ENCODE results near the gene SIK2. TPM values are rescaled to one million over a fixed set of nuclear protein-coding genes. Genes with fewer than 3 reads are reported as not detected.

Gene SIK2
- total RNA-seq, 1 donor from 2014 or later, result 10.0 TPM

GRCh38 chr11:111659201-111660115 is 57.2 kb downstream of the SIK2 start:
- no peak for DNase-seq
- TF ChIP-seq CTCF (IDR thresholded peaks at IDR 0.05), result no peak
- intact Hi-C loops (cut with micrococcal nuclease), result no loop called here
- no peak for ATAC-seq (ENCODE audit: low read depth)
- Mint-ChIP-seq H3K9me3 (no peaks in the 10 kb centered on the region), H3K27me3 (no peaks in the 10 kb centered on the region), H3K4me1 (no peaks in the 10 kb centered on the region), H3K36me3 (ENCODE audit: low read depth) (peaks cover 7% of the 10 kb centered on the region), H3K27ac (no peak overlapping the region), H3K4me3 (no peak overlapping the region)
- ChIA-PET POLR2A (no interaction called here), CTCF (no interaction called here)

- ChIA-PET POLR2A (no interaction called here), CTCF (no interaction called here)
- Mint-ChIP-seq H3K27ac (no peak overlapping the region), H3K4me3 (no peak overlapping the region), H3K36me3 (ENCODE audit: low read depth) (peaks cover 7% of the 10 kb centered on the region), H3K9me3 (no peaks in the 10 kb centered on the region), H3K27me3 (no peaks in the 10 kb centered on the region), H3K4me1 (no peaks in the 10 kb centered on the region)
- ATAC-seq (ENCODE audit: low read depth), result no peak
- DNase-seq, result no peak
- intact Hi-C loops (cut with micrococcal nuclease), result no loop called here
- no peak for TF ChIP-seq CTCF (IDR thresholded peaks at IDR 0.05)
Measured at GRCh38 chr11:111660822-111661221, 58.6 kb downstream of the SIK2 start.

- Mint-ChIP-seq H3K36me3 (ENCODE audit: low read depth) (peaks cover 7% of the 10 kb centered on the region), H3K4me1 (no peaks in the 10 kb centered on the region), H3K27ac (no peak overlapping the region), H3K9me3 (no peaks in the 10 kb centered on the region), H3K27me3 (no peaks in the 10 kb centered on the region), H3K4me3 (no peak overlapping the region)
- intact Hi-C loops (cut with micrococcal nuclease), result no loop called here
- no peak for TF ChIP-seq CTCF (IDR thresholded peaks at IDR 0.05)
- ATAC-seq (ENCODE audit: low read depth) (no peak), DNase-seq (no peak)
- CTCF ChIA-PET, result no interaction called here
- POLR2A ChIA-PET, result no interaction called here
Measured at GRCh38 chr11:111663820-111664219, 61.6 kb downstream of the SIK2 start.

GRCh38 chr11:111665777-111666176 is 63.5 kb downstream of the SIK2 start:
- POLR2A ChIA-PET, result no interaction called here
- H3K36me3 Mint-ChIP-seq (ENCODE audit: low read depth), result peaks cover 9% of the 10 kb centered on the region
- H3K9me3 Mint-ChIP-seq, result no peaks in the 10 kb centered on the region
- DNase-seq (no peak), ATAC-seq (ENCODE audit: low read depth) (no peak)
- CTCF ChIA-PET, result no interaction called here
- H3K4me3 Mint-ChIP-seq, result no peak overlapping the region
- H3K27me3 Mint-ChIP-seq, result no peaks in the 10 kb centered on the region
- H3K27ac Mint-ChIP-seq, result no peak overlapping the region
- no peak for TF ChIP-seq CTCF (IDR thresholded peaks at IDR 0.05)
- intact Hi-C loops (cut with micrococcal nuclease), result no loop called here
- no peaks in the 10 kb centered on the region for H3K4me1 Mint-ChIP-seq

- no peak for DNase-seq
- Mint-ChIP-seq H3K9me3 (no peaks in the 10 kb centered on the region), H3K4me1 (no peaks in the 10 kb centered on the region), H3K36me3 (ENCODE audit: low read depth) (peaks cover 24% of the 10 kb centered on the region), H3K27ac (no peak overlapping the region), H3K4me3 (no peak overlapping the region), H3K27me3 (no peaks in the 10 kb centered on the region)
- POLR2A ChIA-PET, result no interaction called here
- no peak for ATAC-seq (ENCODE audit: low read depth)
- no peak for TF ChIP-seq CTCF (IDR thresholded peaks at IDR 0.05)
- CTCF ChIA-PET, result no interaction called here
- intact Hi-C loops (cut with micrococcal nuclease), result no loop called here
Measured at GRCh38 chr11:111668980-111669379, 66.7 kb downstream of the SIK2 start.
